GM19043 (cell line): ENCODE measurements around the gene MCM7.

Source experiments
- ATAC-seq: cut with Tn5 transposase; IDR thresholded peaks from one replicate; pipeline ENCODE4 v1.9.1; 2021; ENCODE audit warnings: low read depth; ENCODE audit not compliant: unreplicated experiment

Gene MCM7

GRCh38 chr7:100075418-100075817, 25.8 kb downstream of the MCM7 start:
- no peak for ATAC-seq

- no peak for ATAC-seq
These were observed 26.4 kb downstream of the MCM7 start for GRCh38 chr7:100074841-100075240.

GRCh38 chr7:100072462-100072861, 28.7 kb downstream of the MCM7 start:
- ATAC-seq, result no peak

GRCh38 chr7:100071018-100071723, 30.0 kb downstream of the MCM7 start:
- ATAC-seq, result no peak

DNA sequence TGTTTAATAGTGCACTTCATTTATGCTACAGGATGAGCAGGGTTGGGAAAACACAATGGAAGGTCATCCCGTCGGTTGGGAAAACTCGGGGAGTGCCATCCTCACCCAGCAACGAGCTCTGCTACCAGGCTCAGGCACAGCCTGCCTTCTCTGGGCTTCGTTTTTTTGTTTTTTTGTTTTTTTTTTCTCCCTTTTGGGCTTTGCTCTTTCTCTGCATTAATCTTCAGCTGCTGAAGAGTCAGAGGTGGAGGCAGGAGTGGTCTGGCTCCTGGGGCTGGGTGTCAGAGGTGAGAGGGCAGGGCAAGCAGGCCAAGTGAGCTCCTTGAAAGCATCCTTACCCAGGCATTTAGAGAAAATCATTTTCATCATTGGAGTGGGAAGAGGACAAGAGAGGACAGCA, 31.2 kb downstream of the MCM7 start:
- ATAC-seq, result no peak

GRCh38 chr7:100066953-100067352, 34.2 kb downstream of the MCM7 start:
- no peak for ATAC-seq

DNA sequence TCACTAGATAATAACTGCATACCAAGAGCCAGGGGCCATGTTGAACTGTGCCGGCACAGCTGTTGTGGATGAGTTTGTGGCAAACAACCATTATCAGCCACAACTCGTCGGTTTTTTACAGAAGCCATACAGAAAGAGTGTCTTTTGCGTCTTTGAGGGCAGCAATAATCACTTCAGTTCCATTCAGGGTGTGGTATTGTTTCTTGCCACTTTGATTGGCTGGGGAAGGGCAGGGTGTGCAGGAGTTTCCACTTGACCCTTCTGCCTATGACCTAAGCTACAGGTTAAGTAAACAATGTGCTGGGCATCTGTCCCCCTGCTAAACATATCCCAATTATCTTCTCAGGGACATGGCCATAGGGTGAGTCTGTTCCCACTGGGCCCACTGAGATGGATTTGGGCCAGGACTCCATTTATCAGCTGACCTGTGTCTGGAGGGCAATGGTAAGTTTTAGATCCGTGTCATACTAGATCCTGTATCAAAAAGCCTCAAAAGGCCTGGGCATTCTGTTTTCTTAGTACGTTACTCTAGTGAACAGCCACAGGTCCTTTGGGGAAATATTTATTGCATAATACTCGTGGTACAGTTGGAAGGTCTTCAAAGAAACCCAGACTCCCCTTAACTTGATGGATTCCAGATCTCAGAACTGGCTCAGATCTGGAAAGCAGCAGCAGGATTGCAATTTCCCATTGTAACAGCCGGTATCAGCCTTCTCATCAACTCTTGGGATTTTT, 35.6 kb downstream of the MCM7 start:
- no peak for ATAC-seq

GRCh38 chr7:100064162-100064561, 37.0 kb downstream of the MCM7 start:
- no peak for ATAC-seq

DNA sequence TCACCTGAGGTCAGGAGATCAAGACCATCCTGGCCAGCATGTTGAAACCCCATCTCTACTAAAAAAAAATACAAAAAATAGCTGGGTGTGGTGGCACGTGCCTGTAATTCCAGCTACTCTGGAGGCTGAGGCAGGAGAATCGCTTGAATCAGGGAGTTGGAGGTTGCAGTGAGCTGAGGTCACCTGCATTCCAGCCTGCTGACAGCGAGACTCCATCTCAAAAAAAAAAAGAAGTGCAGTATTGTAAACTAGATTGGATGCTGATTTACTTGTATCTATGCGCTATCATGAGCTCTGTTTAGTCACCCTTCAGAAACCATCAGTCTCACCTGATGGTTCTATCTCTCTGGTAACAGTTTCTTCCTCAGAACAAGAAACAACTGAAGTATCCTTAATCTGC, 37.8 kb downstream of the MCM7 start:
- ATAC-seq, result no peak

DNA sequence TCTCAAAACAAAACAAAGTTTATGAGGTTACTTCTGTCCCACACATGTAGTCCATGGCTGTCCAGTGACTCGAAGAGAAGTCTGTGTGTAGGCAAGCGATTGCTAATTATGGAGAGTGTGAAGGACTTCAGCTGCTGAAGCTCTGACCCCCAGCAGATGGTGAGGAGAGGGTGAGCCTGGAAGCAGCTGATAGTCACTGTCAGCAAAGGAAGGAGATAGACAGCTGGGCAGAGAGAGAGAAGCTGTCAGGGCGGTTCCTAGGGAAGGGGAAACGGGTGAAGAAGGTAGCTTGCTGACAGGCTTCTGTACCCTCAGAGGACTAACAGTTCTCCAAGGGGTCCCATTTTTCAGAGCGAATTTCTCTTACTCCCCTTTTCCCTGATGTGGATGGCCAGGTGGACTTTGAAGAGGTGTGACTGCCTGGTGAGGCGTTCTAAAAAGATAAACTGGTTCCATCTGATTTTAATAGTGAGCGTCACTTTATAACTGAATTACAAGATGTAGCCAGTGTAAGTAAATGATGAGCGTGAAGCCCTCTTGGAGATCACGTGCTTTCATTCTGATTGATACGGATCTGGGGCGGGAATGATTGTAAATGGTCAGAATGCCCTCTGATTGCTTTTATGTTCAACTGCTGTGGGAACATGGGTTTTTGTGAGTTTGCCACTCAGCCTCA, 39.5 kb downstream of the MCM7 start:
- ATAC-seq, result no peak

- no peak for ATAC-seq
These were observed 41.9 kb downstream of the MCM7 start for GRCh38 chr7:100059251-100059739.

- no peak for ATAC-seq
These were observed 44.2 kb downstream of the MCM7 start for GRCh38 chr7:100057006-100057405.

- no peak for ATAC-seq
These were observed 48.0 kb downstream of the MCM7 start for GRCh38 chr7:100053215-100053614.

GRCh38 chr7:100051611-100052010, 49.6 kb downstream of the MCM7 start:
- no peak for ATAC-seq

GRCh38 chr7:100049441-100050291, 51.5 kb downstream of the MCM7 start, which contains the start of gene ZSCAN21:
Gene ZSCAN21, plus strand, starts transcription at chr7:100049774. Its CDS starts 7,233 bp downstream, at chr7:100057007.
- ATAC-seq, result peak; percentile 80

DNA sequence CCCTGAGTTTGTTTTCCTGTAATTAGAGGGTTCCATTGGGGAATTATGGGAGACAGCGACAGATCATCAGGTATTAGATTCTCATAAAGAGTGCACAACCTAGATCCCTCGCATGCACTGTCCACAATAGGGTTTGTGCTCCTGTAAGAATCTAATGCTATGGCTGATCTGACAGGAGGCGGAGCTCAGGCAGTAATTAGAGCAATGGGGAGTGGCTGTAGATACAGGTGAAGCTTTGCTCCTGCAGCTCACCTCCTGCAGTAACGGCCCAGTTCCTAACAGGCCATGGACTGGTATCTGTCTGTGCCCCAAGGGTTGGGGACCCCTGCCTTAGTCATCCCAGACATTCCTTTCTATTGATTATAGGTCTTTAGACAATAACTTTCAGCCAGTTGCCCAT, 52.5 kb downstream of the MCM7 start:
- no peak for ATAC-seq

DNA sequence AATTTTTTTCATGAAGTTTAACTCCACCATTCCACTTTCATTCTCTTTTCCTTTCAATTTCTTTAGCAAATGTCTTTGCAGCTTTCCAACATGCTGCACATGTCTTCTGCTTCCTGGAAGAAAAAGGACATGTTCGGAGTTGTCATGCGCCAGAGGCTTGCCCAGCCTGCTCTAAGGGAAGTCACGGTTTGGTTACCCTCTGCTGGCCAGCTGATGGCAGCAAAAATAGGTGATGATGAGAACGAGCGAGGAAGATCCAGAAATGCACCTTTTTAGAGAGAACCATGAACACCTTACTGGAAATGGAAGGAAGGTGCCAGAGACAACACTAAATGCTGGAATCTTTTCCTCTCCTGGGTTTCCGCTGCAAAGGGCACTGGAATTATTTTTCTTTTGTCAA, 56.5 kb downstream of the MCM7 start:
- no peak for ATAC-seq
